NCI-H1092 (cell line): ENCODE results near the gene NGF.
"Not testable (repeated sequence)": the region's sequence is repeated elsewhere in the genome, so short reads cannot be mapped to it uniquely, and the experiment has no call there.

ENCODE experiments used
- DNase-seq: peaks from one replicate; lab custom pipeline; 2025; lab: John Stamatoyannopoulos, UW

The NGF gene

GRCh38 chr1:115309504-115309903 is 28.5 kb downstream of the NGF start:
- not testable (repeated sequence) for DNase-seq

GRCh38 chr1:115308969-115309368 is 29.1 kb downstream of the NGF start:
- no peak for DNase-seq

GRCh38 chr1:115307661-115308060 is 30.4 kb downstream of the NGF start:
- DNase-seq, result no peak

- DNase-seq, result peak; percentile 33
Observed at GRCh38 chr1:115306146-115306545, 31.9 kb downstream of the NGF start.

GRCh38 chr1:115303364-115303763 is 34.7 kb downstream of the NGF start:
- no peak for DNase-seq

GRCh38 chr1:115302390-115302961 is 35.6 kb downstream of the NGF start:
- DNase-seq, result peak; percentile 10

GRCh38 chr1:115301438-115302020 is 36.5 kb downstream of the NGF start:
- DNase-seq, result no peak

- no peak for DNase-seq
Observed at GRCh38 chr1:115300087-115300876, 37.8 kb downstream of the NGF start.

GRCh38 chr1:115299266-115299665 is 38.8 kb downstream of the NGF start:
- DNase-seq, result no peak

GRCh38 chr1:115296981-115297380 is 41.1 kb downstream of the NGF start:
- no peak for DNase-seq

- no peak for DNase-seq
Observed at GRCh38 chr1:115295904-115296696, 41.9 kb downstream of the NGF start.

- no peak for DNase-seq
Observed at GRCh38 chr1:115293899-115294298, 44.1 kb downstream of the NGF start.

- DNase-seq, result no peak
Observed at GRCh38 chr1:115293006-115293405, 45.0 kb downstream of the NGF start.

- DNase-seq, result no peak
Observed at GRCh38 chr1:115291741-115292140, 46.3 kb downstream of the NGF start.

- DNase-seq, result no peak
Observed at GRCh38 chr1:115289940-115290339, 48.1 kb downstream of the NGF start.

GRCh38 chr1:115288591-115289198 is 49.4 kb downstream of the NGF start:
- DNase-seq, result no peak

GRCh38 chr1:115286431-115287205 is 51.4 kb downstream of the NGF start:
- DNase-seq, result no peak

GRCh38 chr1:115284209-115284608 is 53.8 kb downstream of the NGF start:
- DNase-seq, result no peak

GRCh38 chr1:115283681-115284146 is 54.3 kb downstream of the NGF start:
- DNase-seq, result no peak

GRCh38 chr1:115283249-115283648 is 54.8 kb downstream of the NGF start:
- DNase-seq, result no peak

- no peak for DNase-seq
Observed at GRCh38 chr1:115282807-115283208, 55.2 kb downstream of the NGF start.
